ENCODE results near the gene TDRD7. TPM values are rescaled to one million over a fixed set of nuclear protein-coding genes. Genes with fewer than 3 reads are reported as not detected.
"Not testable (repeated sequence)": the region's sequence is repeated elsewhere in the genome, so short reads cannot be mapped to it uniquely, and the experiment has no call there.

TDRD7 gene
- total and polyA plus RNA-seq, 5 donors, result 5.1 to 10.2 (median 9.2) TPM

DNA sequence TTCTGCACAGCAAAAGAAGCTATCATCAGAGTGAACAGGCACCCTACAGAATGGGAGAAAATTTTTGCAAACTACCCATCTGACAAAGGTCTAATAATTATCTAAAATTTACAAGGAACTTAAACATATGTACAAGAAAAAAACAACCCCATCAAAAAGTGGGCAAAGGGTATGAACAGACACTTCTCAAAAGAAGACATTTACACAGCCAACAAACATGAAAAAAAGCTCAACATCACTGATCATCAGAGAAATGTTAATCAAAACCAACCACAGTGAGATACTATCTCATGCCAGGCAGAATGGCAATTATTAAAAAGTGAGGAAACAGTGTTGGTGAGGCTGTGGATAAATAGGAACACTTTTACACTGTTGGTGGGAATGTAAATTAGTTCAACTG, 44.9 kb downstream of the TDRD7 start:
- H3K9me3 ChIP-seq (ENCODE audit: control insufficient read depth, low read length); H3K27ac ChIP-seq (ENCODE audit: low read length); H3K27me3 ChIP-seq (ENCODE audit: control insufficient read depth, insufficient read depth); ATAC-seq; H3K4me3 ChIP-seq (ENCODE audit: low read length); DNase-seq; H3K4me1 ChIP-seq (ENCODE audit: control insufficient read depth, insufficient read depth, low read length); intact Hi-C loops (cut with DNase I): not testable (repeated sequence)

DNA sequence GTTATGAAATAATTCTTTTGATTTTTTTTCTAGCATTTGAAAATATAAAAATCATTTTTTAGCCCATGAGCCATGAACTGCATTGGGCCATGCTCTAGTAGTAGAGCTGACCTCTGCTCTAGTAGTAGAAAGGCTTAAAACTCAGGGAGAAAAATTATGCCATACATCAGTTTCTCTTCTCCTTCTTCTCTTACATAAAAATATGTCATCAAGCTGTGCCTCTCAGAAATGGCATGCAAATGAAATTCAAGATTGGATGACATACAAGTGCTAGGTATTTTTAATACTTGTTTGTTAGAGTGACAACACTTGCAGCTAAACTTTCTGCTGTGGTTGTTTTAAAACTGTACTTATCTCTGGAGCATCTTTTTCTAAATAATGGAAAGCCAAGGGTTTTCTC, 47.4 kb downstream of the TDRD7 start:
- H3K4me3 ChIP-seq (ENCODE audit: low read length), result no peak overlapping the region
- no peaks in the 10 kb centered on the region for H3K9me3 ChIP-seq (ENCODE audit: control insufficient read depth, low read length)
- intact Hi-C loops (cut with DNase I), result no loop called here
- no peaks in the 10 kb centered on the region for H3K4me1 ChIP-seq (ENCODE audit: control insufficient read depth, insufficient read depth, low read length)
- H3K27me3 ChIP-seq (ENCODE audit: control insufficient read depth, insufficient read depth), result no peaks in the 10 kb centered on the region
- DNase-seq (no peak), ATAC-seq (no peak)
- no peak overlapping the region for H3K27ac ChIP-seq (ENCODE audit: low read length)

DNA sequence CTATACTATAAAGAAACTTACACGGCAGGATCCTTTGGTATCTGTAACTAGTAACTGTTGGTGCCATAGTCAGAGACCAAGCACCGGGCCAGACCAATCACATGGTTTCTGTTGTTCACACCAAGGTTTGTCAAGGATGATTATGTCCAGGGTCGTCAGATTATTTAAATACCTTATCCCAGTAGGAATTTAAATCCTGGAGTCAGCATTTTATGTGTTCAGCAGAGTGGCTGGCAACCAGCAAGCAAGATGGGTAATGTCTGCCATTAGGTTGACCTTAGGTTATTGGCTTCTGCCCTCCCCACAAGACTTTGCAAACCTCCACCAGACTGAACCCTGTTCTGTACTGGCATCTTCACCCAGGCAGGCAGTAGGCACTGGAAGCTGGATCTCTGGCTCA, 50.3 kb downstream of the TDRD7 start:
- intact Hi-C loops (cut with DNase I), result no loop called here
- H3K27ac ChIP-seq (ENCODE audit: low read length), result no peak overlapping the region
- H3K9me3 ChIP-seq (ENCODE audit: control insufficient read depth, low read length), result no peaks in the 10 kb centered on the region
- ATAC-seq (no peak), DNase-seq (no peak)
- H3K4me3 ChIP-seq (ENCODE audit: low read length), result no peak overlapping the region
- H3K27me3 ChIP-seq (ENCODE audit: control insufficient read depth, insufficient read depth), result no peaks in the 10 kb centered on the region
- H3K4me1 ChIP-seq (ENCODE audit: control insufficient read depth, insufficient read depth, low read length), result no peaks in the 10 kb centered on the region
- 72% methylated on average over 3 of the region's 3 CpGs for WGBS

DNA sequence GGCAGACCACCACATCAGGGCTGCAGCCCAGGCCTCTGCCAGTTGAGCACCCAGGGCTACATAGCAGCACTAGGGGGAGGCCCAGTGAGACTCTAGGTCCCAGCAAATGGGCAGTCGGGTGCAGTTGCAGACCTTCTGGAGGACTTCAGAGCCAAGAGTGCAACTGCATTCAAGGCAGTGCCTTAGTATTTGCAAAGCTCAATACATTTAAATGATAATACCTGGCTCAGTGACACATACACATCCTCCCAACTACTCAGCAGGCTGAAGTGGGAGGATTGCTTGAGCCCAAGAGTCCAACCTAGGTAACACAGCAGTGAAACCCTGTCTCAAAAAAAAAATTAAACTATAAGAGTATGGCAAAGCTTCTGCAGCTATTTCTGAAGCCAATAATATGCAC, 51.0 kb downstream of the TDRD7 start:
- no peaks in the 10 kb centered on the region for H3K27me3 ChIP-seq (ENCODE audit: control insufficient read depth, insufficient read depth)
- ATAC-seq, result no peak
- 88% methylated on average over 1 of the region's 1 CpG for WGBS
- DNase-seq, result no peak
- H3K4me1 ChIP-seq (ENCODE audit: control insufficient read depth, insufficient read depth, low read length), result no peaks in the 10 kb centered on the region
- no peak overlapping the region for H3K27ac ChIP-seq (ENCODE audit: low read length)
- intact Hi-C loops (cut with DNase I), result no loop called here
- H3K4me3 ChIP-seq (ENCODE audit: low read length), result no peak overlapping the region
- no peaks in the 10 kb centered on the region for H3K9me3 ChIP-seq (ENCODE audit: control insufficient read depth, low read length)

DNA sequence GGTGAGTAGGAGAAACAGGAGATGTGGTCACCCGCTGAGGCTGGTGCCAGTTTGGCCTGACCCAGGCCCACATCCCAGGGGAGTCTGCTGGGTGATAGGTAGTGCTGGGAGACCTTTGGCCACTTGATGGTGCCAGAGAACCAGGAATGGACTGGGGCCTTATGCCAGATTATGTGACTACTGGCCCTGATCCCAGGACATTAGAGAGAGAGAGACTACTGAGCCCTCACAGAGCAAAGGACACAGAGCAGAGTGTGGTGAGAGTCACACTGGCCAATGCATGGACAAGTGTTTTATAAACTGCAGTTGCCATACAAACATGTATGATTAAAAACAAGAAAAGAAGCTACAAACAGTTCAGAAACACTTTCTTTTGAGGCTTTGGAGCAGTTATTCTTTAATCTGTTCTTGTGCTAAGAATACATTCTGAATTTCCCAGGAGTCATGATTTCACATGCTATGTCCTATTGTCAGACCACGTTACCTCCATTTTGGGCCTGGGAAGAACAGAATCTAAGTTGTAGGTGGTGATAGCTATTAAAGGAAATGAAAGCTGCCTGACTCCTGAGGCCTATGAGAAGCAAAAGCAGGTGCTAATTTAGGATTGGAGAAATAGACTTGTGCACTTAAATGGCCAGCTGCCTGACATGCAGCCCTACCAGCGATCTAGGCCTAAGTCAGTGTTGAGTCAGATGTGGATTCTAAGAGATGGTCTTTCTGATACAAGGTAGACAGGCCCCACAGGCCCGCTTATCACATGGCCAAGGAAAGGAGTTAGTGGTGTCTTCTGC, 57.0 kb downstream of the TDRD7 start:
- ATAC-seq, result peak; percentile 95 to 96
- 55% methylated on average over 4 of the region's 4 CpGs for WGBS

GRCh38 chr9:97470076-97470475, 58.2 kb downstream of the TDRD7 start:
- Histone ChIP-seq H3K9me3 (ENCODE audit: control insufficient read depth, low read length) (no peaks in the 10 kb centered on the region), H3K27me3 (ENCODE audit: control insufficient read depth, insufficient read depth) (no peaks in the 10 kb centered on the region), H3K27ac (ENCODE audit: low read length) (no peak overlapping the region), H3K4me1 (ENCODE audit: control insufficient read depth, insufficient read depth, low read length) (no peaks in the 10 kb centered on the region), H3K4me3 (ENCODE audit: low read length) (no peak overlapping the region)
- intact Hi-C loops (cut with DNase I), result loop anchor here in 1 of 4 donors (5.0 kb wide), 1 partner anchor 147 kb away; no protein-coding TSS in a partner anchor
- WGBS, result 78% methylated on average over 2 of the region's 2 CpGs
- no peak for DNase-seq
- ATAC-seq, result peak in 1 of 2 donors; percentile 20

More for the DNA sequence above, 57.0 kb downstream of the TDRD7 start:
- DNase-seq, result peak; percentile 79 to 88 (median 85)
- Histone ChIP-seq H3K9me3 (ENCODE audit: control insufficient read depth, low read length) (no peaks in the 10 kb centered on the region), H3K4me1 (ENCODE audit: control insufficient read depth, insufficient read depth, low read length) (no peaks in the 10 kb centered on the region), H3K27ac (ENCODE audit: low read length) (peak overlapping the region; percentile 25), H3K4me3 (ENCODE audit: low read length) (no peak overlapping the region), H3K27me3 (ENCODE audit: control insufficient read depth, insufficient read depth) (no peaks in the 10 kb centered on the region)
- intact Hi-C loops (cut with DNase I), result loop anchor here in 3 of 4 donors (5.0 kb wide), 3 partner anchors 128 to 148 kb away; no protein-coding TSS in a partner anchor

GRCh38 chr9:97473717-97474116, 61.8 kb downstream of the TDRD7 start:
- no peak overlapping the region for H3K27ac ChIP-seq (ENCODE audit: low read length)
- intact Hi-C loops (cut with DNase I), result loop anchor here in 1 of 4 donors (5.0 kb wide), 1 partner anchor 144 kb away; no protein-coding TSS in a partner anchor

DNA sequence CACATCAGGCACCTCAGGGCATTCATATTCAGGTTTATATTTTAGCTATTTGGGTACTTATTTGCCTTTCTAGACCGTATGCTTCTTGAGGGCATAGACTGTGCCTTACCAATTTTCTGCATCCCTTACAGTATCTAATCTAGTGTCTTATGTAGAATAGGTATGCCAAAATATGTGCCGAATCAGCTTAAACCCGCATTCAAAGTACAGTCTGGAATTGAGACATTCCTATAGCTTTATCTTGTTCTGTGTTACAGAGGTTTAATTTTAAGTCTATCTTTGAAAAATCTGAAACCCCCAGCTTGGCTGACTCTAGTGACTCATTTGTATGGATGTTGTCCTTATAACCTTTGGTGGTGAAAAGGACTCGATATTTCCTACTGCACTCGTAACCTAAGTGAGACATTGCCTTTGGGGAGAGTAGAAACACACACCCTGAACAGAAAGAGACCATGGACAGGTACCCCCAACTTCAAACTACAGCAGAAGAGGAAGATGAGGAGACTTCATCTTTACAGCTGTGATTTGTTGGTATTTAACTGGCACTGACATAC, 62.6 kb downstream of the TDRD7 start:
- 85% methylated on average over 5 of the region's 5 CpGs for WGBS
- intact Hi-C loops (cut with DNase I), result loop anchor here in 1 of 4 donors (5.0 kb wide), 1 partner anchor 143 kb away; no protein-coding TSS in a partner anchor

More at GRCh38 chr9:97473717-97474116, 61.8 kb downstream of the TDRD7 start:
- WGBS, result 59% methylated on average over 3 of the region's 3 CpGs
- DNase-seq, result peak in 1 of 3 donors; percentile 32
- no peaks in the 10 kb centered on the region for H3K4me1 ChIP-seq (ENCODE audit: control insufficient read depth, insufficient read depth, low read length)
- H3K9me3 ChIP-seq (ENCODE audit: control insufficient read depth, low read length), result no peaks in the 10 kb centered on the region
- H3K27me3 ChIP-seq (ENCODE audit: control insufficient read depth, insufficient read depth), result no peaks in the 10 kb centered on the region
- no peak overlapping the region for H3K4me3 ChIP-seq (ENCODE audit: low read length)
- ATAC-seq, result peak in 1 of 2 donors; percentile 55

GRCh38 chr9:97475059-97475458, 63.2 kb downstream of the TDRD7 start:
- Histone ChIP-seq H3K27ac (ENCODE audit: low read length) (no peak overlapping the region), H3K4me1 (ENCODE audit: control insufficient read depth, insufficient read depth, low read length) (no peaks in the 10 kb centered on the region), H3K9me3 (ENCODE audit: control insufficient read depth, low read length) (no peaks in the 10 kb centered on the region), H3K27me3 (ENCODE audit: control insufficient read depth, insufficient read depth) (no peaks in the 10 kb centered on the region), H3K4me3 (ENCODE audit: low read length) (no peak overlapping the region)
- ATAC-seq (no peak), DNase-seq (no peak)
- WGBS, result 90% methylated on average over 2 of the region's 2 CpGs
- intact Hi-C loops (cut with DNase I), result no loop called here

More for the DNA sequence above, 62.6 kb downstream of the TDRD7 start:
- Histone ChIP-seq H3K27ac (ENCODE audit: low read length) (no peak overlapping the region), H3K9me3 (ENCODE audit: control insufficient read depth, low read length) (no peaks in the 10 kb centered on the region), H3K27me3 (ENCODE audit: control insufficient read depth, insufficient read depth) (no peaks in the 10 kb centered on the region), H3K4me1 (ENCODE audit: control insufficient read depth, insufficient read depth, low read length) (no peaks in the 10 kb centered on the region), H3K4me3 (ENCODE audit: low read length) (no peak overlapping the region)
- no peak for ATAC-seq
- DNase-seq, result no peak

- DNase-seq (no peak), ATAC-seq (no peak)
- no peaks in the 10 kb centered on the region for H3K27me3 ChIP-seq (ENCODE audit: control insufficient read depth, insufficient read depth)
- no peak overlapping the region for H3K27ac ChIP-seq (ENCODE audit: low read length)
- H3K9me3 ChIP-seq (ENCODE audit: control insufficient read depth, low read length), result no peaks in the 10 kb centered on the region
- H3K4me1 ChIP-seq (ENCODE audit: control insufficient read depth, insufficient read depth, low read length), result no peaks in the 10 kb centered on the region
- intact Hi-C loops (cut with DNase I), result no loop called here
- 53% methylated on average over 3 of the region's 3 CpGs for WGBS
- no peak overlapping the region for H3K4me3 ChIP-seq (ENCODE audit: low read length)
These were observed 66.5 kb downstream of the TDRD7 start for GRCh38 chr9:97478301-97478981.

Measured in right cardiac atrium (tissue), 5 donors.